GM12801 (cell line): Measurements from ENCODE around the gene TEAD4.

Experiments used
- CTCF ChIP-seq: IDR thresholded peaks from one replicate; pipeline ENCODE4 v1.5.1; 2011; ENCODE audit warnings: control low read depth; ENCODE audit not compliant: insufficient read length; ENCODE audit errors: extremely low read depth

The TEAD4 gene

GRCh38 chr12:3061059-3061458, 101.9 kb downstream of the TEAD4 start:
- no peak for TF ChIP-seq CTCF

- TF ChIP-seq CTCF = no peak
These were observed 102.5 kb downstream of the TEAD4 start for GRCh38 chr12:3061501-3062215.

- no peak for TF ChIP-seq CTCF
These were observed 106.1 kb downstream of the TEAD4 start for GRCh38 chr12:3065300-3065699.

DNA sequence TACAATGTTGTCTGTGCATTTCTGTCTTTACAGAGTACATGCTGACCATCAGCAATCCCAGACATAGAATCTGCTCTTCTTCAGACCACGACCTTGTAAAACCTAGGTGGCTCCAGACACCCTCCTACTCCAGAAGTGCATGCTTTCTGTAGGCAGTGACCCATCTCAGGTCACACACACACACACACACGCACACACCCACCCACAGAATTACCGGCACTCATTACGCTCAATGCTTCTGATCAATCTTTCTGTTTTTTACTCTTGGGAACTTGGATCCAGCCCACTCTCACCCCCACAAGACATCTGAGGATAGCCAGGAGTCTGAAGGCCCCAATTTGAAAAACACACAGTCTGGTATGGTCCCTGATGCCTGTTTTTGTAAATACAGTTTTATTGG, 110.5 kb downstream of the TEAD4 start:
- TF ChIP-seq CTCF = no peak

DNA sequence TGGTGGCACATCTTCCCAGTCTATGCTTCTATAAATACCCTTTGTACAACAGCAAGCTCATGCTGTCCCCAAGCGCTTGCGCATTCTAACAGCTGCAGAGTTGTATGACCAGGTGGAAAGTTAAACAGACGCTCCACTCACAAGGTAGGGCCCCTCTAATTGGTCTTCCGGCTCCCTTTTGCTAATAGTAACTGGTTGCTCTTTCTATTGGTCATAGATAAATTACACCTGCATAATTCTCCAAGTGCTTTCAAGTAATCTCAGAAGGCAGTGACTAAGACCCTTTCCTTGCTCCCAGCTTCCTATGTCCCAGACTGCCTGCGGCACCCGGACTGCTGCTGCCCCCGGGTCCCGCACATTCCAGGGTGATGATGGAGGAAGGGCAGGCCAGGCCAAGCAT, 111.9 kb downstream of the TEAD4 start:
- no peak for TF ChIP-seq CTCF

- no peak for TF ChIP-seq CTCF
These were observed 112.5 kb downstream of the TEAD4 start for GRCh38 chr12:3071710-3072109.

DNA sequence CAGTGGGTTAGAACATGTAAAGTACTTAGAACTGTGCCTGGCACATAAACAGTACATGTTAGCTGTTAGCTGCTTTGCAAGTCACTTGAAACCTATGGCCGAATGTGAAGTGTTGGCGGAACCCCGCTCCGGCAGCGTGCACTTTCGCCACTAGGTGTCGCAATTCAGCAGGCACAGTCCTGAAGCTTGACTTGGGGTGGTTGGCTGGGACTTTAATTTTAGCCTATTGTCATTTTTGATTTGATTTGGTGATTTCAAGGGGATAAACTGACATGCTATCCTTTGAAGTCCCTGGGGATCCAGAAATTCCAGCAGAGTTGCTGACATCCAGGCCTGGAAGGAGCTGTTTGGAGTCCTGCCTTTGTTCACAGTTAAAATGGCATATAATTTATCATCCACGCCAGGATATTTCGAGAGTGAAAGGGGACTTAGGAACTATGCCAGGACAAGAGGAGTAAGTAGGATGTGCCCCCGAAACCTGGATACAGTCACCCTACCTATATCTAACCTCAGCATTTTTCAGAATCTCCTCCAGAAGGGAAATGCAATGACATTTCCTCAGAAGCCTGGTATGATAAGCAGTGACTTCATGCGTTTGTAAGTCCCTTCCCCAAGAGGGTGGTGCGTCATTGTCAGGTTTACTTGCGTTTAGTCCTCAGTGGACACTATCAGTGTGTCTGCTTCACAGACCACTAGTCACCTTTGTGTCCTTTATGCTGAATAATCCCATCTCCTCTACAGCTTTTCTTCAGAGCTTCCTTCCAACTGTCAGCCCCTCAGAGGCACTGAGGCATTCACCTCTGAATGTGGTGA, 114.4 kb downstream of the TEAD4 start:
- peak; percentile 87 for TF ChIP-seq CTCF
